A375 (cell line): ENCODE results near the gene APOOL. TPM values are rescaled to one million over a fixed set of nuclear protein-coding genes. Genes with fewer than 3 reads are reported as not detected.

Experiments
- total RNA-seq: library from RNA; depleted of rRNA; stranded (reverse); fragments of >200 nt; shearing (Covaris generic); gene quantifications from 2 replicates; pipeline ENCODE4 v1.2.3, GENCODE V29; 2014; rRNA removed

The APOOL gene
- total RNA-seq, result 8.6 and 9.6 TPM in 2 replicates

GRCh38 chrX:85003655-85004244 is at the start of gene APOOL:
TSS of gene APOOL (plus strand) at chrX:85003877. CDS start at chrX:85003913, 36 bp downstream.

Other genes starting within 250 kb of the APOOL start
- gene SATL1, start 239.9 kb downstream of the APOOL start, total RNA-seq, result not detected in 2 replicates
- 0.60 and 0.90 TPM in 2 replicates for gene ZNF711, start 240.1 kb downstream of the APOOL start, total RNA-seq